PFSK-1 (cell line): Measurements from ENCODE around the gene MYO16.

Experiments
- FOXP2 ChIP-seq: optimal IDR thresholded peaks from 2 replicates; pipeline ENCODE3; 2011; ENCODE audit warnings: borderline replicate concordance, control low read depth, inconsistent platforms; ENCODE audit not compliant: insufficient read depth; ENCODE audit errors: extremely low read length, extremely low read depth
- POLR2AphosphoS5 ChIP-seq: IDR thresholded peaks from 2 replicates; pipeline ENCODE4 v1.6.1; 2012; ENCODE audit warnings: low read depth, mild to moderate bottlenecking, control low read depth, low read length, moderate library complexity
- SIN3A ChIP-seq: IDR thresholded peaks from 2 replicates; pipeline ENCODE4 v1.6.1; 2012; ENCODE audit warnings: mild to moderate bottlenecking, low read length, moderate library complexity, borderline replicate concordance; ENCODE audit not compliant: insufficient read depth
- TAF1 ChIP-seq: IDR thresholded peaks from 2 replicates; pipeline ENCODE4 v1.6.1; 2012; ENCODE audit warnings: low read length, control low read depth, borderline replicate concordance; ENCODE audit not compliant: insufficient read depth
- TF ChIP-seq, protein P1 (sequence below), 2 experiments: IDR thresholded peaks; 2 replicates each; pipeline versions ENCODE4 v1.6.1 to v1.8.0; 2011 to 2012; ENCODE audit warnings: low read depth in 2 of 2, low read length in 2 of 2, control low read depth in 1 of 2, inconsistent platforms in 1 of 2, mild to moderate bottlenecking in 1 of 2, moderate library complexity in 1 of 2; ENCODE audit not compliant: insufficient read depth in 1 of 2

The MYO16 gene

GRCh38 chr13:109214393-109214792 is 585.0 kb downstream of the MYO16 start:
- TF ChIP-seq POLR2AphosphoS5: no peak
- TF ChIP-seq FOXP2: no peak
- no peak for TF ChIP-seq TAF1
- TF ChIP-seq, protein P1, sequence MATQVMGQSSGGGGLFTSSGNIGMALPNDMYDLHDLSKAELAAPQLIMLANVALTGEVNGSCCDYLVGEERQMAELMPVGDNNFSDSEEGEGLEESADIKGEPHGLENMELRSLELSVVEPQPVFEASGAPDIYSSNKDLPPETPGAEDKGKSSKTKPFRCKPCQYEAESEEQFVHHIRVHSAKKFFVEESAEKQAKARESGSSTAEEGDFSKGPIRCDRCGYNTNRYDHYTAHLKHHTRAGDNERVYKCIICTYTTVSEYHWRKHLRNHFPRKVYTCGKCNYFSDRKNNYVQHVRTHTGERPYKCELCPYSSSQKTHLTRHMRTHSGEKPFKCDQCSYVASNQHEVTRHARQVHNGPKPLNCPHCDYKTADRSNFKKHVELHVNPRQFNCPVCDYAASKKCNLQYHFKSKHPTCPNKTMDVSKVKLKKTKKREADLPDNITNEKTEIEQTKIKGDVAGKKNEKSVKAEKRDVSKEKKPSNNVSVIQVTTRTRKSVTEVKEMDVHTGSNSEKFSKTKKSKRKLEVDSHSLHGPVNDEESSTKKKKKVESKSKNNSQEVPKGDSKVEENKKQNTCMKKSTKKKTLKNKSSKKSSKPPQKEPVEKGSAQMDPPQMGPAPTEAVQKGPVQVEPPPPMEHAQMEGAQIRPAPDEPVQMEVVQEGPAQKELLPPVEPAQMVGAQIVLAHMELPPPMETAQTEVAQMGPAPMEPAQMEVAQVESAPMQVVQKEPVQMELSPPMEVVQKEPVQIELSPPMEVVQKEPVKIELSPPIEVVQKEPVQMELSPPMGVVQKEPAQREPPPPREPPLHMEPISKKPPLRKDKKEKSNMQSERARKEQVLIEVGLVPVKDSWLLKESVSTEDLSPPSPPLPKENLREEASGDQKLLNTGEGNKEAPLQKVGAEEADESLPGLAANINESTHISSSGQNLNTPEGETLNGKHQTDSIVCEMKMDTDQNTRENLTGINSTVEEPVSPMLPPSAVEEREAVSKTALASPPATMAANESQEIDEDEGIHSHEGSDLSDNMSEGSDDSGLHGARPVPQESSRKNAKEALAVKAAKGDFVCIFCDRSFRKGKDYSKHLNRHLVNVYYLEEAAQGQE (IDR thresholded peaks at IDR 0.05; ENCODE audit: insufficient read depth in 1 of 2, low read depth in 2 of 2, low read length in 2 of 2): no peak
- no peak for TF ChIP-seq SIN3A

GRCh38 chr13:109215377-109215776 is 586.0 kb downstream of the MYO16 start:
- TF ChIP-seq SIN3A (no peak), POLR2AphosphoS5 (no peak)
- TF ChIP-seq, protein P1 (IDR thresholded peaks at IDR 0.05; ENCODE audit: insufficient read depth in 1 of 2, low read depth in 2 of 2, low read length in 2 of 2): no peak

DNA sequence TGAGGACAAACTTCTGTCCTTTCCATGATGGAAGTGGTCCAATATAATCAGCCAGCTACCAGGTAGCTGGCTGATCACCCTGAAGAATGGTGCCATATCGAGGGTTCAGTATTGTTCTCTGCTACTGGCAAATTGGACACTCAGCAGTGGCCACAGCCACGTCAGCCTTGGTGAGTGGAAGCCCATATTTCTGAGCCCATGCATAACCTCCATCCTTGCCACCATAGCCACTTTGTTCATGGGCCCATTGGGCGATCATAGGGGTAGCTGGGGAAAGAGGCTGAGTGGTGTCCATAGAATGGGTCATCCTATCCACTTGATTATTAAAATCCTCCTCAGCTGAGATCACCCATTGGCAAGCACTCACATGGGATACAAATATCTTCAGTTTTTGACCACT is 591.2 kb downstream of the MYO16 start:
- TF ChIP-seq SIN3A (no peak), TAF1 (no peak), POLR2AphosphoS5 (no peak), FOXP2 (no peak)
- TF ChIP-seq, protein P1 (IDR thresholded peaks at IDR 0.05; ENCODE audit: insufficient read depth in 1 of 2, low read depth in 2 of 2, low read length in 2 of 2): no peak

GRCh38 chr13:109224033-109224432 is 594.6 kb downstream of the MYO16 start:
- TF ChIP-seq, protein P1 (IDR thresholded peaks at IDR 0.05; ENCODE audit: insufficient read depth in 1 of 2, low read depth in 2 of 2, low read length in 2 of 2): no peak
- TF ChIP-seq FOXP2: no peak
- no peak for TF ChIP-seq POLR2AphosphoS5
- TF ChIP-seq TAF1: no peak
- TF ChIP-seq SIN3A: no peak

DNA sequence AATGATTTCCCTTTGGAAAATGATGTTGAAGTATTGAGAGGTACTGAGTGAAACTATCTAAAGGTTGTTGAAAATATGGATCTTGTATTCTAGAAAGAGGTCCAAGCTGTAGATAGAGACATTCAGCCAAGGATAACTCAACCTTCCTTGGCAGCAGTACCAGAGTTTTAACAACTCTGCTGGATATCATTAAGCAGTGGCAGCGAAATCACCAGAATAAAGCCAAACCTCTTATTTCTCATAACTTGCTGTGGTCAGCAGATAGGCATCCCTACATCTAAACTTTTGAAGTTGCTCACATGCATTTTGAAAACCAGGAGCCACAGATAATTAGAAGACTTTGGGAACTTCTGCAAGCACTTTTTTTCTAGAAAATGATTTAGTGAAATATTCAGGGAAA is 597.2 kb downstream of the MYO16 start:
- no peak for TF ChIP-seq POLR2AphosphoS5
- TF ChIP-seq SIN3A: no peak
- TF ChIP-seq FOXP2: no peak
- TF ChIP-seq, protein P1 (IDR thresholded peaks at IDR 0.05; ENCODE audit: insufficient read depth in 1 of 2, low read depth in 2 of 2, low read length in 2 of 2): no peak
- TF ChIP-seq TAF1: no peak
